Thyroid gland (tissue), 4 donors: ENCODE data around the gene NLRX1. TPM values are rescaled to one million over a fixed set of nuclear protein-coding genes. Genes with fewer than 3 reads are reported as not detected.

Experiments used
- DNase-seq, 2 donors: peaks; one replicate each; pipeline ENCODE4 v3.0.0-alpha.2; 2019
- H3K27ac ChIP-seq, 3 donors: fragments of 200-600 bp; sonication (generic); 1 replicate in 2 of 3; 2 replicates in 1 of 3; pipeline ENCODE4 v1.5.1; 2016 to 2019; ENCODE audit warnings: mild to moderate bottlenecking in 1 of 3, moderate library complexity in 1 of 3
- H3K27me3 ChIP-seq: fragments of 200-600 bp; sonication (generic); one replicate; pipeline ENCODE4 v1.5.1; 2019
- H3K36me3 ChIP-seq, 2 donors: fragments of 200-600 bp; sonication (generic); one replicate each; pipeline ENCODE4 v1.5.1; 2016 to 2019
- H3K4me1 ChIP-seq, 2 donors: fragments of 200-600 bp; sonication (generic); one replicate each; pipeline ENCODE4 v1.5.1; 2017 to 2019
- H3K4me3 ChIP-seq, 3 donors: fragments of 200-600 bp; sonication (generic); replicated peaks in 1 of 3; 1 replicate in 2 of 3; 2 replicates in 1 of 3; pipeline ENCODE4 v1.5.1; 2016; ENCODE audit warnings: mild to moderate bottlenecking in 1 of 3
- H3K9me3 ChIP-seq: fragments of 200-600 bp; sonication (generic); one replicate; pipeline ENCODE4 v1.5.1; 2017
- CTCF ChIP-seq, 6 experiments: fragments of 200-600 bp in 3 of 6; fragments of 450-650 bp in 3 of 6; sonication (generic) in 3 of 6; IDR thresholded peaks; one replicate each; pipeline ENCODE4 v1.5.1; 2016 to 2019; ENCODE audit warnings: antibody characterized with exemption in 6 of 6, mild to moderate bottlenecking in 2 of 6, inconsistent platforms in 1 of 6, moderate library complexity in 1 of 6
- POLR2A ChIP-seq, 2 donors: fragments of 450-650 bp; IDR thresholded peaks; one replicate each; pipeline ENCODE4 v1.6.1; 2017; ENCODE audit warnings: antibody characterized with exemption in 2 of 2, mild to moderate bottlenecking in 2 of 2, moderate library complexity in 1 of 2
- WGBS, 2 donors: methylation state at CpG; one replicate each; pipeline ENCODE4 v1.1.5; 2017; 5-methylcytosine and 5-hydroxymethylcytosine counted together
- intact Hi-C: fragments of 100-400 bp; cut with DNase I; formaldehyde crosslinking; loops from one replicate; pipeline ENCODE4 v1.15.1; 2023
- total RNA-seq, 4 donors: library from RNA; depleted of rRNA; stranded (reverse); fragments of >200 nt; gene quantifications; one replicate each; pipeline ENCODE4 v1.2.3, GENCODE V29; 2016

Gene NLRX1
- total RNA-seq, 4 donors from 2014 or later, result 13.3 to 33.1 (median 19.5) TPM

GRCh38 chr11:119229288-119229672 is 60.8 kb downstream of the NLRX1 start:
- TF ChIP-seq CTCF (IDR thresholded peaks at IDR 0.05), result no peak
- TF ChIP-seq POLR2A (IDR thresholded peaks at IDR 0.05), result no peak
- no peak for DNase-seq
- no peaks in the 10 kb centered on the region for H3K27me3 ChIP-seq
- no peaks in the 10 kb centered on the region for H3K36me3 ChIP-seq
- intact Hi-C loops, result no loop called here
- no peaks in the 10 kb centered on the region for H3K9me3 ChIP-seq
- H3K4me1 ChIP-seq, result no peaks in the 10 kb centered on the region
- H3K27ac ChIP-seq, result no peak overlapping the region
- no peak overlapping the region for H3K4me3 ChIP-seq
- 87 to 93% methylated on average over 3 of the region's 3 CpGs for WGBS, 2 donors

- Histone ChIP-seq H3K27ac (no peak overlapping the region), H3K36me3 (no peaks in the 10 kb centered on the region), H3K9me3 (no peaks in the 10 kb centered on the region), H3K4me3 (no peak overlapping the region), H3K4me1 (no peaks in the 10 kb centered on the region), H3K27me3 (no peaks in the 10 kb centered on the region)
- 93 to 95% methylated on average over 4 of the region's 4 CpGs for WGBS, 2 donors
- intact Hi-C loops, result no loop called here
- no peak for DNase-seq
- no peak for TF ChIP-seq POLR2A (IDR thresholded peaks at IDR 0.05)
- no peak for TF ChIP-seq CTCF (IDR thresholded peaks at IDR 0.05)
Observed at GRCh38 chr11:119229741-119230140, 61.2 kb downstream of the NLRX1 start.

Other genes starting within 250 kb of the NLRX1 start
- 10 to 100 TPM; 13.2 to 26.2 (median 19.4) TPM for gene BCL9L, start 242.8 kb upstream of the NLRX1 start, total RNA-seq
- not detected for gene UPK2, start 212.4 kb upstream of the NLRX1 start, total RNA-seq
- gene FOXR1, start 197.0 kb upstream of the NLRX1 start, total RNA-seq, result not detected
- gene CENATAC, start 170.6 kb upstream of the NLRX1 start, total RNA-seq, result 100 to 1,000 TPM in 1 of 4 donors, 10 to 100 TPM in 3; 45.2 to 128 (median 56.4) TPM
- gene RPS25, start 150.4 kb upstream of the NLRX1 start, total RNA-seq, result 1,000 to 10,000 TPM in 3 of 4 donors, 100 to 1,000 TPM in 1; 852 to 1,992 (median 1,622) TPM
- gene TRAPPC4, start 150.0 kb upstream of the NLRX1 start, total RNA-seq, result 10 to 100 TPM; 42.1 to 70.0 (median 53.2) TPM
- 10 to 100 TPM; 12.4 to 30.2 (median 16.5) TPM for gene SLC37A4, start 137.8 kb upstream of the NLRX1 start, total RNA-seq
- 100 to 1,000 TPM; 145 to 369 (median 320) TPM for gene HYOU1, start 111.5 kb upstream of the NLRX1 start, total RNA-seq
- gene VPS11, start 100.9 kb upstream of the NLRX1 start, total RNA-seq, result 10 to 100 TPM; 40.3 to 64.4 (median 47.4) TPM
- gene HMBS, start 83.8 kb upstream of the NLRX1 start, total RNA-seq, result 10 to 100 TPM; 10.7 to 24.3 (median 19.7) TPM
- 10 to 100 TPM; 29.8 to 42.8 (median 38.7) TPM for gene DPAGT1, start 66.9 kb upstream of the NLRX1 start, total RNA-seq
- gene C2CD2L, start 61.4 kb upstream of the NLRX1 start, total RNA-seq, result 1 to 10 TPM; 6.7 to 8.9 (median 7.9) TPM
- gene HINFP, start 47.1 kb upstream of the NLRX1 start, total RNA-seq, result 10 to 100 TPM; 24.0 to 37.7 (median 33.2) TPM
- gene ABCG4, start 19.7 kb upstream of the NLRX1 start, total RNA-seq, result 1 to 10 TPM in 2 of 4 donors, under 1 TPM in 2; 0.13 to 1.6 (median 0.82) TPM
- not detected for gene NHERF4, start 16.8 kb downstream of the NLRX1 start, total RNA-seq
- 10 to 100 TPM in 3 of 4 donors, 1 to 10 TPM in 1; 9.4 to 14.5 (median 13.9) TPM for gene CBL, start 37.6 kb downstream of the NLRX1 start, total RNA-seq
- 100 to 1,000 TPM in 1 of 4 donors, 10 to 100 TPM in 3; 17.6 to 243 (median 61.8) TPM for gene MCAM, start 148.4 kb downstream of the NLRX1 start, total RNA-seq
- gene RNF26, start 165.8 kb downstream of the NLRX1 start, total RNA-seq, result 10 to 100 TPM; 10.1 to 18.9 (median 14.1) TPM
- 10 to 100 TPM; 13.0 to 46.4 (median 27.8) TPM for gene C1QTNF5, start 172.2 kb downstream of the NLRX1 start, total RNA-seq
- gene MFRP, start 178.0 kb downstream of the NLRX1 start, total RNA-seq, result not detected
- gene USP2, start 213.0 kb downstream of the NLRX1 start, total RNA-seq, result 1 to 10 TPM; 2.0 to 5.3 (median 4.6) TPM